Parathyroid adenoma (tissue), 2 donors: ENCODE measurements around the gene ANKRD40CL.

ENCODE experiments used
- H2AFZ ChIP-seq: fragments of 300-600 bp; sonication (generic); one replicate; pipeline ENCODE4 v1.7.0; 2017; ENCODE audit warnings: antibody characterized with exemption, mild to moderate bottlenecking
- H3K27ac ChIP-seq: fragments of 300-600 bp; sonication (generic); one replicate; pipeline ENCODE4 v1.7.0; 2017
- H3K27me3 ChIP-seq: fragments of 300-600 bp; sonication (generic); one replicate; pipeline ENCODE4 v1.7.0; 2017; ENCODE audit warnings: low read length; ENCODE audit not compliant: control insufficient read depth, insufficient read depth
- H3K36me3 ChIP-seq: fragments of 300-600 bp; sonication (generic); one replicate; pipeline ENCODE4 v1.7.0; 2017; ENCODE audit warnings: low read length; ENCODE audit not compliant: control insufficient read depth, insufficient read depth
- H3K4me1 ChIP-seq: fragments of 300-600 bp; sonication (generic); one replicate; pipeline ENCODE4 v1.7.0; 2017; ENCODE audit warnings: control low read depth
- H3K4me2 ChIP-seq: fragments of 300-600 bp; sonication (generic); one replicate; pipeline ENCODE4 v1.7.0; 2017; ENCODE audit warnings: low read length
- H3K4me3 ChIP-seq: fragments of 300-600 bp; sonication (generic); one replicate; pipeline ENCODE4 v1.7.0; 2017; ENCODE audit warnings: low read depth, low read length
- H3K79me2 ChIP-seq: fragments of 300-600 bp; sonication (generic); one replicate; pipeline ENCODE4 v1.7.0; 2017; ENCODE audit warnings: control low read depth
- H3K9ac ChIP-seq: fragments of 300-600 bp; sonication (generic); one replicate; pipeline ENCODE4 v1.7.0; 2017; ENCODE audit warnings: mild to moderate bottlenecking
- H3K9me3 ChIP-seq: fragments of 300-600 bp; sonication (generic); one replicate; pipeline ENCODE4 v1.7.0; 2017; ENCODE audit warnings: low read length; ENCODE audit not compliant: control insufficient read depth
- CTCF ChIP-seq: fragments of 300-600 bp; sonication (generic); IDR thresholded peaks from one replicate; pipeline ENCODE4 v1.7.0; 2017; ENCODE audit warnings: antibody characterized with exemption, mild to moderate bottlenecking
- donor health status: primary hyperparathyroidism.

The ANKRD40CL gene

GRCh38 chr17:50792132-50792531, 24.8 kb upstream of the ANKRD40CL start:
- Histone ChIP-seq H3K4me2 (no peak overlapping the region), H3K27ac (no peak overlapping the region), H2AFZ (no peak overlapping the region), H3K36me3 (no peaks in the 10 kb centered on the region), H3K4me3 (no peak overlapping the region), H3K9ac (no peak overlapping the region), H3K27me3 (no peaks in the 10 kb centered on the region), H3K79me2 (no peaks in the 10 kb centered on the region), H3K4me1 (no peaks in the 10 kb centered on the region), H3K9me3 (no peaks in the 10 kb centered on the region)
- no peak for TF ChIP-seq CTCF

GRCh38 chr17:50790618-50791017, 23.3 kb upstream of the ANKRD40CL start:
- Histone ChIP-seq H3K4me3 (no peak overlapping the region), H3K9me3 (no peaks in the 10 kb centered on the region), H3K27ac (no peak overlapping the region), H3K4me1 (no peaks in the 10 kb centered on the region), H3K9ac (no peak overlapping the region), H3K79me2 (no peaks in the 10 kb centered on the region), H3K4me2 (no peak overlapping the region), H3K27me3 (no peaks in the 10 kb centered on the region), H3K36me3 (no peaks in the 10 kb centered on the region), H2AFZ (no peak overlapping the region)
- TF ChIP-seq CTCF = no peak

GRCh38 chr17:50787106-50787505, 19.8 kb upstream of the ANKRD40CL start:
- no peaks in the 10 kb centered on the region for H3K27me3 ChIP-seq
- H3K9ac ChIP-seq = no peak overlapping the region
- no peak overlapping the region for H3K4me2 ChIP-seq
- no peak for TF ChIP-seq CTCF
- no peak overlapping the region for H3K27ac ChIP-seq
- H2AFZ ChIP-seq = no peak overlapping the region
- no peaks in the 10 kb centered on the region for H3K36me3 ChIP-seq
- H3K9me3 ChIP-seq = no peaks in the 10 kb centered on the region
- H3K4me3 ChIP-seq = no peak overlapping the region
- no peaks in the 10 kb centered on the region for H3K4me1 ChIP-seq
- H3K79me2 ChIP-seq = no peaks in the 10 kb centered on the region

GRCh38 chr17:50785946-50786570, 18.7 kb upstream of the ANKRD40CL start:
- Histone ChIP-seq H3K4me3 (no peak overlapping the region), H3K4me1 (no peaks in the 10 kb centered on the region), H3K4me2 (no peak overlapping the region), H2AFZ (peak overlapping the region; percentile 8), H3K9me3 (no peaks in the 10 kb centered on the region), H3K9ac (no peak overlapping the region), H3K27me3 (no peaks in the 10 kb centered on the region), H3K79me2 (no peaks in the 10 kb centered on the region), H3K27ac (no peak overlapping the region), H3K36me3 (no peaks in the 10 kb centered on the region)
- TF ChIP-seq CTCF = no peak

- no peak overlapping the region for H2AFZ ChIP-seq
- H3K4me3 ChIP-seq = no peak overlapping the region
- no peak overlapping the region for H3K27ac ChIP-seq
- no peak overlapping the region for H3K4me2 ChIP-seq
- no peaks in the 10 kb centered on the region for H3K4me1 ChIP-seq
- no peaks in the 10 kb centered on the region for H3K36me3 ChIP-seq
- no peaks in the 10 kb centered on the region for H3K9me3 ChIP-seq
- TF ChIP-seq CTCF = no peak
- no peaks in the 10 kb centered on the region for H3K27me3 ChIP-seq
- no peak overlapping the region for H3K9ac ChIP-seq
- H3K79me2 ChIP-seq = no peaks in the 10 kb centered on the region
These were observed 17.8 kb upstream of the ANKRD40CL start for GRCh38 chr17:50785126-50785525.
